Vagina (tissue), 2 donors: ENCODE measurements around the gene TANK.

Experiments
- POLR2A ChIP-seq, 2 donors: fragments of 450-650 bp; IDR thresholded peaks; one replicate each; pipeline ENCODE4 v1.6.1; 2017; ENCODE audit warnings: antibody characterized with exemption in 2 of 2, mild to moderate bottlenecking in 2 of 2, moderate library complexity in 2 of 2
- TF ChIP-seq, protein P1 (sequence below), 3 experiments: fragments of 450-650 bp in 2 of 3; fragments of 200-600 bp in 1 of 3; sonication (generic) in 1 of 3; IDR thresholded peaks; one replicate each; pipeline ENCODE4 v1.5.1; 2017 to 2019; ENCODE audit warnings: antibody characterized with exemption in 3 of 3, mild to moderate bottlenecking in 2 of 3, moderate library complexity in 2 of 3

DNA sequence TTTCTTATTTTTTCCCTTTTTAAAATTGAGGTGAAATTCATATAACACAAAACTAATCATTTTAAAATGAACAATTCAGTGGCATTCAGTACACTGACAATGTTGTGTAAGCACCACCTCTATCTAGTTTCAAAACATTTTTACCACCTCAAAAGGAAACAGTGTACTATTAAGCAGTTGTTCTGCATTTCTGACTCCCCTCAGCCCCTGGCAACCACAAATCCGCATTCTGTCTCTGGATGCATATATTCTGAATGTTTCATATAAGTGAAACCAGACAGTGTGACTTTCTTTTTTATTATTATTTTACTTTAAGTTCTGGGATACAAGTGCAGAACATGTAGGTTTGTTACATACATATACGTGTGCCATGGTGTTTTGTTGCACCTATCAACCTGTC is 19.2 kb upstream of the TANK start:
- TF ChIP-seq, protein P1, sequence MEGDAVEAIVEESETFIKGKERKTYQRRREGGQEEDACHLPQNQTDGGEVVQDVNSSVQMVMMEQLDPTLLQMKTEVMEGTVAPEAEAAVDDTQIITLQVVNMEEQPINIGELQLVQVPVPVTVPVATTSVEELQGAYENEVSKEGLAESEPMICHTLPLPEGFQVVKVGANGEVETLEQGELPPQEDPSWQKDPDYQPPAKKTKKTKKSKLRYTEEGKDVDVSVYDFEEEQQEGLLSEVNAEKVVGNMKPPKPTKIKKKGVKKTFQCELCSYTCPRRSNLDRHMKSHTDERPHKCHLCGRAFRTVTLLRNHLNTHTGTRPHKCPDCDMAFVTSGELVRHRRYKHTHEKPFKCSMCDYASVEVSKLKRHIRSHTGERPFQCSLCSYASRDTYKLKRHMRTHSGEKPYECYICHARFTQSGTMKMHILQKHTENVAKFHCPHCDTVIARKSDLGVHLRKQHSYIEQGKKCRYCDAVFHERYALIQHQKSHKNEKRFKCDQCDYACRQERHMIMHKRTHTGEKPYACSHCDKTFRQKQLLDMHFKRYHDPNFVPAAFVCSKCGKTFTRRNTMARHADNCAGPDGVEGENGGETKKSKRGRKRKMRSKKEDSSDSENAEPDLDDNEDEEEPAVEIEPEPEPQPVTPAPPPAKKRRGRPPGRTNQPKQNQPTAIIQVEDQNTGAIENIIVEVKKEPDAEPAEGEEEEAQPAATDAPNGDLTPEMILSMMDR (IDR thresholded peaks at IDR 0.05): no peak
- no peak for TF ChIP-seq POLR2A (IDR thresholded peaks at IDR 0.05)
